Testis (tissue), 3 donors: ENCODE results near the gene CFD. TPM values are rescaled to one million over a fixed set of nuclear protein-coding genes. Genes with fewer than 3 reads are reported as not detected.

Experiments
- DNase-seq: peaks from one replicate; pipeline ENCODE4 v3.0.0-alpha.2; 2019
- H3K27ac ChIP-seq, 2 donors: fragments of 200-600 bp; sonication (generic); one replicate each; pipeline ENCODE4 v1.5.1; 2019
- H3K27me3 ChIP-seq: fragments of 200-600 bp; sonication (generic); one replicate; pipeline ENCODE4 v1.5.1; 2019
- H3K36me3 ChIP-seq: fragments of 200-600 bp; sonication (generic); one replicate; pipeline ENCODE4 v1.5.1; 2017; ENCODE audit warnings: low read depth; ENCODE audit errors: missing control alignments
- H3K4me1 ChIP-seq: fragments of 200-600 bp; sonication (generic); one replicate; pipeline ENCODE4 v1.5.1; 2019
- H3K4me3 ChIP-seq, 2 donors: fragments of 200-600 bp; sonication (generic); one replicate each; pipeline ENCODE4 v1.5.1; 2017 to 2019
- H3K9me3 ChIP-seq: fragments of 200-600 bp; sonication (generic); one replicate; pipeline ENCODE4 v1.5.1; 2017
- CTCF ChIP-seq, 3 experiments: fragments of 450-650 bp in 2 of 3; fragments of 200-600 bp in 1 of 3; sonication (generic) in 1 of 3; IDR thresholded peaks; one replicate each; pipeline ENCODE4 v1.5.1; 2016 to 2019; ENCODE audit warnings: antibody characterized with exemption in 3 of 3, mild to moderate bottlenecking in 2 of 3, moderate library complexity in 1 of 3
- POLR2A ChIP-seq: fragments of 450-650 bp; IDR thresholded peaks from one replicate; pipeline ENCODE4 v1.6.1; 2017; ENCODE audit warnings: antibody characterized with exemption, mild to moderate bottlenecking, moderate library complexity
- WGBS, 2 donors: methylation state at CpG; one replicate each; pipeline ENCODE4 v1.1.5; 2018; 5-methylcytosine and 5-hydroxymethylcytosine counted together
- intact Hi-C: fragments of 100-400 bp; cut with DNase I; formaldehyde crosslinking; loops from one replicate; pipeline ENCODE4 v1.15.1; 2023; ENCODE audit warnings: low total_unique reads
- polyA plus RNA-seq: library from polyadenylated mRNA; stranded (reverse); fragments of 350-450 nt; fragmentation: Illumina TruSeq; extraction: RNeasy Lipid Tissue Mini Kit (QIAGEN cat#74804); gene quantifications from one replicate; pipeline ENCODE4 v1.2.3, GENCODE V29; 2014; ENCODE audit warnings: low read depth, low replicate concordance; ENCODE audit not compliant: insufficient read depth
- total RNA-seq, 2 donors: library from RNA; depleted of rRNA; stranded (reverse); fragments of >200 nt; gene quantifications; one replicate each; pipeline ENCODE4 v1.2.3, GENCODE V29; 2016

Gene CFD
- total and polyA plus RNA-seq, 3 donors from 2014 or later: 83.1 to 185 (median 84.3) TPM

GRCh38 chr19:900302-901111, 41.0 kb downstream of the CFD start:
- Histone ChIP-seq H3K4me1 (no peaks in the 10 kb centered on the region), H3K27me3 (no peaks in the 10 kb centered on the region), H3K27ac (no peak overlapping the region), H3K9me3 (no peaks in the 10 kb centered on the region), H3K36me3 (no peaks in the 10 kb centered on the region), H3K4me3 (no peak overlapping the region)
- peak; percentile 38 for DNase-seq
- intact Hi-C loops: no loop called here
- 71 to 73% methylated on average over 12 to 30 of the region's 30 CpGs for WGBS, 2 donors
- TF ChIP-seq CTCF (IDR thresholded peaks at IDR 0.05) (no peak), POLR2A (no peak)

- no peaks in the 10 kb centered on the region for H3K4me1 ChIP-seq
- H3K36me3 ChIP-seq: no peaks in the 10 kb centered on the region
- no peak overlapping the region for H3K27ac ChIP-seq
- TF ChIP-seq POLR2A (no peak), CTCF (IDR thresholded peaks at IDR 0.05) (no peak)
- no peaks in the 10 kb centered on the region for H3K9me3 ChIP-seq
- 86 to 87% methylated on average over 19 to 26 of the region's 27 CpGs for WGBS, 2 donors
- no peaks in the 10 kb centered on the region for H3K27me3 ChIP-seq
- intact Hi-C loops: no loop called here
- no peak overlapping the region for H3K4me3 ChIP-seq
- DNase-seq: no peak
These were observed 42.0 kb downstream of the CFD start for GRCh38 chr19:901216-902092.

GRCh38 chr19:902093-902370, 42.6 kb downstream of the CFD start:
- Histone ChIP-seq H3K9me3 (no peaks in the 10 kb centered on the region), H3K4me3 (no peak overlapping the region), H3K27me3 (no peaks in the 10 kb centered on the region), H3K27ac (no peak overlapping the region), H3K36me3 (no peaks in the 10 kb centered on the region), H3K4me1 (no peaks in the 10 kb centered on the region)
- WGBS, 2 donors: 81 to 89% methylated on average over 4 to 6 of the region's 7 CpGs
- TF ChIP-seq CTCF (IDR thresholded peaks at IDR 0.05) (no peak), POLR2A (no peak)
- no peak for DNase-seq
- intact Hi-C loops: no loop called here

- TF ChIP-seq CTCF (IDR thresholded peaks at IDR 0.05): no peak
- TF ChIP-seq POLR2A: no peak
- Histone ChIP-seq H3K4me1 (no peaks in the 10 kb centered on the region), H3K36me3 (no peaks in the 10 kb centered on the region), H3K9me3 (no peaks in the 10 kb centered on the region), H3K27me3 (no peaks in the 10 kb centered on the region), H3K27ac (no peak overlapping the region), H3K4me3 (no peak overlapping the region)
- intact Hi-C loops: no loop called here
- DNase-seq: no peak
- WGBS, 2 donors: 90 to 92% methylated on average over 14 of the region's 14 CpGs
These were observed 43.2 kb downstream of the CFD start for GRCh38 chr19:902446-903226.
